C4-2B (cell line): Measurements from ENCODE around the gene SLC16A7.
"Not testable (repeated sequence)": the region's sequence is repeated elsewhere in the genome, so short reads cannot be mapped to it uniquely, and the experiment has no call there.

ENCODE experiments used
- H3K27ac ChIP-seq: fragments of 450-650 bp; 2 replicates; pipeline ENCODE4 v1.5.1; 2017
- CTCF ChIP-seq: fragments of 450-650 bp; conservative IDR thresholded peaks from 2 replicates; pipeline ENCODE4 v1.5.1; 2017; ENCODE audit warnings: mild to moderate bottlenecking
- ZFX ChIP-seq: fragments of 450-650 bp; IDR thresholded peaks from 2 replicates; pipeline ENCODE4 v1.6.1; 2017

SLC16A7 gene

GRCh38 chr12:59597385-59597781, 1.6 kb downstream of the SLC16A7 start:
- no peak overlapping the region for H3K27ac ChIP-seq
- TF ChIP-seq ZFX (no peak), CTCF (no peak)

GRCh38 chr12:59600171-59600570, 4.3 kb downstream of the SLC16A7 start:
- H3K27ac ChIP-seq = no peak overlapping the region
- TF ChIP-seq CTCF (no peak), ZFX (no peak)

GRCh38 chr12:59603754-59604153, 7.9 kb downstream of the SLC16A7 start:
- no peak overlapping the region for H3K27ac ChIP-seq
- TF ChIP-seq ZFX (no peak), CTCF (no peak)

GRCh38 chr12:59612823-59613434, 17.1 kb downstream of the SLC16A7 start:
- H3K27ac ChIP-seq = not testable (repeated sequence)

- no peak overlapping the region for H3K27ac ChIP-seq
- TF ChIP-seq ZFX (no peak), CTCF (no peak)
Observed at GRCh38 chr12:59615392-59616165, 19.8 kb downstream of the SLC16A7 start.

- TF ChIP-seq CTCF = no peak
- TF ChIP-seq ZFX = no peak
- H3K27ac ChIP-seq = no peak overlapping the region
Observed at GRCh38 chr12:59619461-59620240, 23.8 kb downstream of the SLC16A7 start.

GRCh38 chr12:59620326-59620725, 24.5 kb downstream of the SLC16A7 start:
- H3K27ac ChIP-seq = no peak overlapping the region
- TF ChIP-seq ZFX (no peak), CTCF (no peak)
